GM12878 (cell line): ENCODE measurements around the gene HSF4. TPM values are rescaled to one million over a fixed set of nuclear protein-coding genes. Genes with fewer than 3 reads are reported as not detected.

ENCODE experiments used
- ATAC-seq: fragments of 200-7000 bp; cut with Tn5 transposase; 3 replicates; pipeline ENCODE4 v1.9.1; 2020; ENCODE audit warnings: mild to moderate bottlenecking, moderate library complexity
- BruUV-seq: library from RNA; stranded (reverse); fragments of 400-500 nt; replicated peaks from 2 replicates; lab custom pipeline; 2021; lab: Mats Ljungman, UMichigan
- CTCF ChIA-PET: fragments of 300-600 bp; sonication (Branson Sonifier 250); formaldehyde crosslinking; extraction: SDS; loops from one replicate; lab custom pipeline; 2021; ENCODE audit warnings: inconsistent platforms; lab: Yijun Ruan, JAX
- POLR2A ChIA-PET: fragments of 350-600 bp; formaldehyde crosslinking; extraction: SDS; loops from one replicate; lab custom pipeline; 2021; ENCODE audit warnings: inconsistent platforms; lab: Charles Lee
- RAD21 ChIA-PET: fragments of 300-600 bp; sonication (Branson Sonifier 250); formaldehyde crosslinking; loops from one replicate; lab custom pipeline; 2023; ENCODE audit warnings: antibody characterized with exemption; ENCODE audit not compliant: unreplicated experiment; lab: Charles Lee
- SMC1A ChIA-PET: fragments of 300-600 bp; sonication (Branson Sonifier 250); formaldehyde crosslinking; loops from one replicate; lab custom pipeline; 2023; ENCODE audit not compliant: unreplicated experiment, uncharacterized antibody; lab: Charles Lee
- DNase-seq: peaks from one replicate; pipeline ENCODE4 v3.0.0-alpha.2; 2011; ENCODE audit warnings: low read depth, low spot score
- FAIRE-seq: peaks from 3 replicates; lab custom pipeline; 2011; peaks lifted over from hg19 to GRCh38; lab: Jason Lieb, UNC
- H2AFZ ChIP-seq: 2 replicates; pipeline ENCODE4 v1.6.0; 2011; ENCODE audit warnings: low read depth, low read length, control low read depth; ENCODE audit not compliant: control insufficient read depth
- H3K27ac ChIP-seq: 2 replicates; pipeline ENCODE4 v1.5.1; 2011; ENCODE audit warnings: control low read depth; ENCODE audit not compliant: control insufficient read depth, insufficient read depth
- H3K27me3 ChIP-seq, 2 experiments: replicated peaks in 1 of 2; 2 replicates each; pipeline versions ENCODE4 v1.6.0 to v1.6.1; 2011; ENCODE audit warnings: low read length in 1 of 2; ENCODE audit not compliant: control insufficient read depth in 2 of 2, insufficient read depth in 2 of 2
- H3K36me3 ChIP-seq, 2 experiments: 2 replicates each; pipeline ENCODE4 v1.5.1; 2011; ENCODE audit warnings: low read length in 1 of 2; ENCODE audit not compliant: control insufficient read depth in 2 of 2, insufficient read depth in 2 of 2
- H3K4me1 ChIP-seq: 2 replicates; pipeline ENCODE4 v1.6.1; 2011; ENCODE audit warnings: mild to moderate bottlenecking, low read length, moderate library complexity, mixed read lengths; ENCODE audit not compliant: control insufficient read depth, insufficient read depth
- H3K4me2 ChIP-seq: 2 replicates; pipeline ENCODE4 v1.6.0; 2011; ENCODE audit warnings: control low read depth; ENCODE audit not compliant: control insufficient read depth, insufficient read depth
- H3K4me3 ChIP-seq: fragments of 200-600 bp; sonication (generic); 2 replicates; pipeline ENCODE4 v1.5.1; 2016
- H3K79me2 ChIP-seq: 2 replicates; pipeline ENCODE4 v1.6.0; 2011; ENCODE audit warnings: low read length; ENCODE audit not compliant: control insufficient read depth, insufficient read depth
- H3K9ac ChIP-seq: 2 replicates; pipeline ENCODE4 v1.8.0; 2011; ENCODE audit warnings: low read length, control low read depth, mixed read lengths; ENCODE audit not compliant: control insufficient read depth, insufficient read depth
- H3K9me3 ChIP-seq: replicated peaks from 3 replicates; pipeline ENCODE4 v1.5.1; 2011; ENCODE audit warnings: mild to moderate bottlenecking, low read length; ENCODE audit not compliant: control insufficient read depth, insufficient read depth
- H4K20me1 ChIP-seq: 2 replicates; pipeline ENCODE4 v1.6.0; 2011; ENCODE audit not compliant: control insufficient read depth, insufficient read depth
- CTCF ChIP-seq, 3 experiments: IDR thresholded peaks in 2 of 3; conservative IDR thresholded peaks in 1 of 3; 2 replicates each; pipeline ENCODE4 v1.5.1; 2011; ENCODE audit warnings: low read depth in 3 of 3, low read length in 3 of 3, mild to moderate bottlenecking in 3 of 3, control low read depth in 2 of 3, moderate library complexity in 2 of 3, inconsistent platforms in 1 of 3, mixed read lengths in 1 of 3; ENCODE audit not compliant: control insufficient read depth in 2 of 3, insufficient read depth in 1 of 3; ENCODE audit errors: extremely low read depth in 1 of 3
- HCFC1 ChIP-seq: fragments of 150-350 bp; IDR thresholded peaks from 2 replicates; pipeline ENCODE4 v1.6.1; 2014; ENCODE audit warnings: low read length
- MAX ChIP-seq: IDR thresholded peaks from 2 replicates; pipeline ENCODE4 v1.6.1; 2012; ENCODE audit warnings: low read depth, low read length, improper control_type of control experiment
- MLLT1 ChIP-seq: fragments of 450-650 bp; IDR thresholded peaks from 2 replicates; pipeline ENCODE4 v1.6.1; 2016; ENCODE audit warnings: mild to moderate bottlenecking
- NBN ChIP-seq: fragments of 450-650 bp; IDR thresholded peaks from 2 replicates; pipeline ENCODE4 v1.6.1; 2016
- POLR2A ChIP-seq: IDR thresholded peaks from 2 replicates; pipeline ENCODE4 v1.6.1; 2011; ENCODE audit warnings: low read depth, mild to moderate bottlenecking, low read length
- SREBF1 ChIP-seq: IDR thresholded peaks from 2 replicates; pipeline ENCODE4 v1.6.1; 2012; ENCODE audit warnings: mild to moderate bottlenecking, low read length
- WGBS: methylation state at CpG from one replicate; pipeline ENCODE4 v1.1.6; 2016; ENCODE audit warnings: low lambda C conversion rate; ENCODE audit not compliant: insufficient replicate concordance, insufficient coverage; ENCODE audit errors: missing lambda C conversion rate; 5-methylcytosine and 5-hydroxymethylcytosine counted together
- in situ Hi-C: fragments of 300-500 bp; cut with MboI; formaldehyde crosslinking; loops from 9 replicates; pipeline ENCODE4 v1.14.3; 2018; ENCODE audit warnings: mixed read lengths
- intact Hi-C: fragments of 100-400 bp; cut with micrococcal nuclease; formaldehyde crosslinking; loops from one replicate; pipeline ENCODE4 v1.14.2; 2022; ENCODE audit not compliant: unreplicated experiment
- polyA plus RNA-seq, 11 experiments: library from polyadenylated mRNA; depleted of rRNA in 4 of 11; unstranded in 6 of 11; stranded (reverse) in 5 of 11; fragments of >200 nt; fragmentation: Nextera tagmentation in 4 of 11; fragmentation: Illumina TruSeq in 1 of 11; extraction: Ambion mirVana in 4 of 11; extraction: Trizol in 1 of 11; gene quantifications; 1 replicate in 1 of 11; 2 replicates in 10 of 11; pipeline versions ENCODE4 v1.2.1 to v1.2.3, GENCODE V29; 2011 to 2016; ENCODE audit warnings: inconsistent platforms in 2 of 11, missing spikeins in 2 of 11, low read depth in 1 of 11
- total RNA-seq, 4 experiments: library from RNA; depleted of rRNA in 3 of 4; stranded (reverse); fragments of >200 nt in 3 of 4; fragmentation: Illumina TruSeq in 1 of 4; extraction: Trizol in 1 of 4; gene quantifications; 2 replicates each; pipeline versions ENCODE4 v1.2.1 to v1.2.3, GENCODE V29; 2013 to 2021
- TF ChIP-seq, protein P1 (sequence below): fragments of 450-650 bp; IDR thresholded peaks from 2 replicates; pipeline ENCODE4 v1.6.1; 2017; ENCODE audit warnings: mild to moderate bottlenecking

Gene HSF4
- total and polyA plus RNA-seq, 10 of the 15 experiments (the other 5 are each of a cell fraction or from before 2014, with no cell fraction given) = 0.31 to 9.9 (median 2.6) TPM; not detected in 1

DNA sequence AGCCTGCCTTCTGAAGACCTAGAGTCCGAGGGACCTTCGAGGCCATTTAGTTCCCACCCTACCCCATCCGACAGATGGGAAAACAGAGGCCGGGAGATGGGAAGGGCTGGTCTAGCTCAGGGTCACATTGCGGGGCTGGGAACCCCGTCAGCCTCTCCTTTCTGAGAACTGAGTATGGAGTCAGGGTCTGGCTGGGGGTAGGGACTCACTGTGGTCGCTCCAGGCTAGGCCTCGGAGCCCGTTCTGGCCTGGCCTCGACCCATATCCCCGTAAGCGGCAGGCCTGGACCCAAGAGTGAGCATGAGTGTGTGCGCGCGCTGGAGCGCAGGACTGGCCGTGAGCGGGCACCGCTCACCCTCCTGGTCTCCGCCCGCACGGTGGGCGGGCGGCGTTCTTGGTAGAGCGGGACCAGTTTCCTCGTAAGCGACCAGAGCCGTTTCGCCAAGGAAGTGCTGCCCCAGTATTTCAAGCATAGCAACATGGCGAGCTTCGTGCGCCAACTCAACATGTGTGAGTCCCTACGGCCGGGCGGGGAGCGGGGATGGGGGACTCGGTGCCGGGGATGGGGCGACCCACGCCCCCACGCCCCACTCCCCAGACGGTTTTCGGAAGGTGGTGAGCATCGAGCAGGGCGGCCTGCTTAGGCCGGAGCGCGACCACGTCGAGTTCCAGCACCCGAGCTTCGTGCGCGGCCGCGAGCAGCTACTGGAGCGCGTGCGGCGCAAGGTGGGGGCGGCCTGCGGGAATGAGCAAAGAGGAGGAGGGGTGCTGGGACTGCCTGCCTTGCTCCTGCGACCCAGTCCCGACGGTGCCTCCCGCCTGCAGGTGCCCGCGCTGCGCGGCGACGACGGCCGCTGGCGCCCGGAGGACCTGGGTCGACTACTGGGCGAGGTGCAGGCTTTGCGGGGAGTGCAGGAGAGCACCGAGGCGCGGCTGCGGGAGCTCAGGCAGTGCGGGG is 855 bp downstream of the HSF4 start:
- no peaks in the 10 kb centered on the region; the same call in 1 of the 2 replicates for H4K20me1 ChIP-seq
- no peaks in the 10 kb centered on the region; the same call in 1 of the 2 replicates for H3K79me2 ChIP-seq
- FAIRE-seq = no peak
- peaks cover 2 to 18% of the 10 kb centered on the region in 2 experiments for H3K27me3 ChIP-seq
- TF ChIP-seq POLR2A (peak; percentile 26; the same call in 1 of the 2 replicates), HCFC1 (no peak), CTCF (IDR thresholded peaks at IDR 0.05 in 2 of 3, conservative IDR thresholded peaks at IDR 0.05 in 1 of 3; ENCODE audit: control insufficient read depth in 2 of 3, extremely low read depth in 1 of 3, insufficient read depth in 1 of 3, low read depth in 3 of 3, low read length in 3 of 3) (no peak), SREBF1 (no peak), MAX (0 out of 2 replicates have a peak, but pooled peaks have one; percentile 18), NBN (no peak), MLLT1 (peak; percentile 64)
- TF ChIP-seq, protein P1, sequence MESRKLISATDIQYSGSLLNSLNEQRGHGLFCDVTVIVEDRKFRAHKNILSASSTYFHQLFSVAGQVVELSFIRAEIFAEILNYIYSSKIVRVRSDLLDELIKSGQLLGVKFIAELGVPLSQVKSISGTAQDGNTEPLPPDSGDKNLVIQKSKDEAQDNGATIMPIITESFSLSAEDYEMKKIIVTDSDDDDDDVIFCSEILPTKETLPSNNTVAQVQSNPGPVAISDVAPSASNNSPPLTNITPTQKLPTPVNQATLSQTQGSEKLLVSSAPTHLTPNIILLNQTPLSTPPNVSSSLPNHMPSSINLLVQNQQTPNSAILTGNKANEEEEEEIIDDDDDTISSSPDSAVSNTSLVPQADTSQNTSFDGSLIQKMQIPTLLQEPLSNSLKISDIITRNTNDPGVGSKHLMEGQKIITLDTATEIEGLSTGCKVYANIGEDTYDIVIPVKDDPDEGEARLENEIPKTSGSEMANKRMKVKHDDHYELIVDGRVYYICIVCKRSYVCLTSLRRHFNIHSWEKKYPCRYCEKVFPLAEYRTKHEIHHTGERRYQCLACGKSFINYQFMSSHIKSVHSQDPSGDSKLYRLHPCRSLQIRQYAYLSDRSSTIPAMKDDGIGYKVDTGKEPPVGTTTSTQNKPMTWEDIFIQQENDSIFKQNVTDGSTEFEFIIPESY = peak; percentile 39; the same call in 1 of the 2 replicates
- TF ChIP-seq, all 136 proteins: peak for 4
- Histone ChIP-seq H3K36me3 (no peaks in the 10 kb centered on the region), H3K4me2 (no peak overlapping the region), H3K9ac (no peak overlapping the region), H2AFZ (no peak overlapping the region), H3K4me3 (no peak overlapping the region), H3K27ac (no peak overlapping the region), H3K4me1 (peaks cover 48% of the 10 kb centered on the region), H3K9me3 (no peaks in the 10 kb centered on the region; the same call in 2 of the 3 replicates)
- WGBS = 19% methylated on average over 53 of the region's 85 CpGs
- BruUV-seq = no TSS peak
- in situ Hi-C loops (no loop called here), intact Hi-C loops (no loop called here)
- DNase-seq (no peak), ATAC-seq (no peak)
- POLR2A ChIA-PET = no interaction called here
- SMC1A ChIA-PET = no interaction called here
- CTCF ChIA-PET = interaction anchor here (0.9 kb wide), 1 partner anchor 9 kb away, joined by 3 read pairs; no protein-coding TSS in a partner anchor
- RAD21 ChIA-PET = no interaction called here
